Natural killer cell treated with Interleukin-12 subunit alpha and Interleukin-12 subunit beta and Interleukin-15 and Interleukin-18, amount 100 ng/mL, for 72 hours (primary cell): ENCODE measurements around the gene ADARB2. TPM values are rescaled to one million over a fixed set of nuclear protein-coding genes. Genes with fewer than 3 reads are reported as not detected.
A peak's percentile ranks its signal among the peaks of the same experiment; 100 is the strongest.

Experiments used
- ATAC-seq, 2 donors: fragments of 150-1000 bp; cut with Tn5 transposase in 1 of 2; sonication (Bioruptor Pico), chemical (Tn5 transposase) in 1 of 2; 2 replicates each; pipeline ENCODE4 v1.10.0; 2021
- DNase-seq: peaks from one replicate; pipeline ENCODE4 v3.0.0; 2022; ENCODE audit warnings: low spot score
- H3K27ac Mint-ChIP-seq, 2 donors: 1 replicate in 1 of 2; 2 replicates in 1 of 2; pipeline ENCODE4 v1.8.0; 2022; ENCODE audit warnings: mixed read lengths in 2 of 2, mild to moderate bottlenecking in 1 of 2, moderate library complexity in 1 of 2
- H3K27me3 Mint-ChIP-seq, 2 donors: 1 replicate in 1 of 2; 2 replicates in 1 of 2; pipeline ENCODE4 v1.8.0; 2022; ENCODE audit warnings: mixed read lengths in 2 of 2
- H3K36me3 Mint-ChIP-seq: one replicate; pipeline ENCODE4 v1.8.0; 2022; ENCODE audit warnings: mixed read lengths
- H3K4me1 Mint-ChIP-seq, 2 donors: 1 replicate in 1 of 2; 2 replicates in 1 of 2; pipeline ENCODE4 v1.8.0; 2022; ENCODE audit warnings: low read depth in 2 of 2, mixed read lengths in 2 of 2, mild to moderate bottlenecking in 1 of 2
- H3K4me3 Mint-ChIP-seq: one replicate; pipeline ENCODE4 v1.8.0; 2022; ENCODE audit warnings: mixed read lengths
- H3K9me3 Mint-ChIP-seq: 2 replicates; pipeline ENCODE4 v1.8.0; 2022; ENCODE audit warnings: mixed read lengths
- total RNA-seq, 2 donors: library from RNA; stranded (reverse); gene quantifications; one replicate each; pipeline ENCODE4 v1.2.3, GENCODE V29; 2022

The ADARB2 gene
- total RNA-seq, 2 donors from 2014 or later = not detected

GRCh38 chr10:1660815-1661214 lies 76.5 kb downstream of the ADARB2 start:
- no peaks in the 10 kb centered on the region for H3K4me1 Mint-ChIP-seq
- peaks cover 16 to 23% of the 10 kb centered on the region in 2 donors for H3K27me3 Mint-ChIP-seq
- no peaks in the 10 kb centered on the region for H3K36me3 Mint-ChIP-seq
- no peak overlapping the region for H3K27ac Mint-ChIP-seq
- no peak for DNase-seq
- no peak for ATAC-seq
- no peaks in the 10 kb centered on the region for H3K9me3 Mint-ChIP-seq
- no peak overlapping the region for H3K4me3 Mint-ChIP-seq

- no peaks in the 10 kb centered on the region for H3K36me3 Mint-ChIP-seq
- no peaks in the 10 kb centered on the region for H3K4me1 Mint-ChIP-seq
Observed at GRCh38 chr10:1660386-1660785, 76.9 kb downstream of the ADARB2 start.

DNA sequence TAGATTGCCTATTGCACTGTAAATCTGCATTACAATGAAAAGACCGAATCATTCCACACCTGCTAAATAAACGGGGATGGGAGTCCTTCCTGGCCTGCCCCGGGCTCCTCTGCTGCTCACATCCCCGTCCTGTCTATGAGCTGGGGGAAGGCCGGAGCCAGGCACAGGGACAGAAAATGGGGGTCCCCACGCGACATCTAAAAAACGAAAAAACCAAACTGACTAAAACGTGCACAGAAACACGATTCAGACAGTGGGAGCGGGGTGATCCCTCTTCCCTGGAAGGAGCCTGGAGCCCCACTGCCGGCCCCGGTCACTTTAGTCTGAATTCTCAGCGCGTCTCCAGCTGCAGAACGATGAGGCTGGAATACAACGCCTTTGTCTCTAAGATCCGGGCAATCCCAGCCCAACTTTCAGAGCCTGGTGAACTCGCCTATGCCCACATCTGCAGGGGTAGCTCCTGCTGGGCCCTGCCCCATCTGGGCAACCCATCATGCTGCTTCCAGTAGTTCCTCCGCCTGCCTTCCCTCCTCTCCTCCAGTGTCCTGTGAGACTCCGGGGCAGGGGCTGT lies 78.0 kb downstream of the ADARB2 start:
- H3K4me3 Mint-ChIP-seq = no peak overlapping the region
- H3K9me3 Mint-ChIP-seq = no peaks in the 10 kb centered on the region
- H3K27ac Mint-ChIP-seq = no peak overlapping the region
- H3K27me3 Mint-ChIP-seq = peaks cover 16 to 23% of the 10 kb centered on the region in 2 donors
- no peaks in the 10 kb centered on the region for H3K36me3 Mint-ChIP-seq
- DNase-seq = no peak
- ATAC-seq = no peak
- H3K4me1 Mint-ChIP-seq = no peaks in the 10 kb centered on the region

More at GRCh38 chr10:1660386-1660785, 76.9 kb downstream of the ADARB2 start:
- no peak for DNase-seq
- Mint-ChIP-seq H3K4me3 (no peak overlapping the region), H3K9me3 (no peaks in the 10 kb centered on the region), H3K27me3 (peaks cover 16 to 23% of the 10 kb centered on the region in 2 donors), H3K27ac (no peak overlapping the region)
- ATAC-seq = no peak

- no peak overlapping the region for H3K27ac Mint-ChIP-seq
- no peaks in the 10 kb centered on the region for H3K9me3 Mint-ChIP-seq
- DNase-seq (no peak), ATAC-seq (no peak)
- H3K4me1 Mint-ChIP-seq = no peaks in the 10 kb centered on the region
- no peak overlapping the region for H3K4me3 Mint-ChIP-seq
- H3K27me3 Mint-ChIP-seq = peaks cover 16 to 23% of the 10 kb centered on the region in 2 donors
- no peaks in the 10 kb centered on the region for H3K36me3 Mint-ChIP-seq
Observed at GRCh38 chr10:1658658-1659057, 78.7 kb downstream of the ADARB2 start.

DNA sequence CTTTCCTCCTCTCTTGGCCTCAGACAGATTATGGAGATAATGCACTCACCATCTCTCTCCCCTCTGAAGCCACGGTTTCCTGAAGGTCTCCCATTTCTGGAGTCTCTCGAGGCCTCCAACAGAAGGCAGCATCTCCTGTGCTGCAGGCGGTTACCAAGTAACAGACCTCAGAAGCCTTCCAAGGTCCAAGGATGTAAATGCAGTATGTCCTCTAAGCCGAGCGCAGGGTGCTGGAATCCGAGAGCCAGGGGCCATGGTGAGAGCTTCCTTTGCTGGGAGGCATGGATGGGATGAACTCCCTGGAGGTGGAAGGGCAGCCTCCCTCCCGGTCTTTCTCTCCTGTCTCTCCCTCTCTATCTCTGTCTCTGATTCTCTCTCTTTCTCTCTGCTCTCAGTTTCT lies 79.8 kb downstream of the ADARB2 start:
- Mint-ChIP-seq H3K36me3 (no peaks in the 10 kb centered on the region), H3K4me1 (no peaks in the 10 kb centered on the region), H3K27ac (no peak overlapping the region), H3K27me3 (peaks cover 16 to 23% of the 10 kb centered on the region in 2 donors), H3K9me3 (no peaks in the 10 kb centered on the region), H3K4me3 (no peak overlapping the region)
- no peak for ATAC-seq
- DNase-seq = no peak

DNA sequence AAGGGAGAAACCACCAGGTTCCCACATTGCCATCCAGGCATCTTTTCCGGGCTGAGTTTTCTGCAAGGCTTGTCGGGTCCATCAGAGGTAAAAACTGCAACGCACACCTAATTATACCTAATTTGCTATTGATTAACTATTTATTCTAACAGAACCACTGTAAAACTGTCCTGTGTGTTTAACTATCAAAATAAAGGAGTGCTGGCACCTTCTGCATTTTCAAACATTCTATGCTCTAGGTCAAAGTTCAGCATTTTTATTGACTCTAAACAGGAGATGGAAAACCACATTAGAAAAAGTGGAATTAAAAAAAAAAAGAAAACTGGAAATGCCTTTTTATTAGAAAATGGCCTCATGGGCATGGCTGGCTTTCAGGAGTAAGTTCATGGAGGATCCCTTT lies 82.0 kb downstream of the ADARB2 start:
- H3K9me3 Mint-ChIP-seq = no peaks in the 10 kb centered on the region
- no peak overlapping the region for H3K4me3 Mint-ChIP-seq
- DNase-seq = no peak
- no peak for ATAC-seq
- H3K27ac Mint-ChIP-seq = no peak overlapping the region
- H3K36me3 Mint-ChIP-seq = no peaks in the 10 kb centered on the region
- peaks cover 12 to 14% of the 10 kb centered on the region in 2 donors for H3K27me3 Mint-ChIP-seq
- no peaks in the 10 kb centered on the region for H3K4me1 Mint-ChIP-seq

- H3K27ac Mint-ChIP-seq = no peak overlapping the region
- H3K36me3 Mint-ChIP-seq = no peaks in the 10 kb centered on the region
Observed at GRCh38 chr10:1654811-1655356, 82.4 kb downstream of the ADARB2 start.

GRCh38 chr10:1654247-1654646 lies 83.1 kb downstream of the ADARB2 start:
- ATAC-seq (no peak), DNase-seq (no peak)
- H3K27ac Mint-ChIP-seq = no peak overlapping the region
- H3K9me3 Mint-ChIP-seq = no peaks in the 10 kb centered on the region
- H3K4me1 Mint-ChIP-seq = no peaks in the 10 kb centered on the region
- no peaks in the 10 kb centered on the region for H3K36me3 Mint-ChIP-seq
- no peak overlapping the region for H3K4me3 Mint-ChIP-seq
- H3K27me3 Mint-ChIP-seq = peaks cover 9 to 14% of the 10 kb centered on the region in 2 donors

More at GRCh38 chr10:1654811-1655356, 82.4 kb downstream of the ADARB2 start:
- no peak for ATAC-seq
- no peak overlapping the region for H3K4me3 Mint-ChIP-seq
- H3K27me3 Mint-ChIP-seq = peaks cover 10 to 14% of the 10 kb centered on the region in 2 donors
- H3K9me3 Mint-ChIP-seq = no peaks in the 10 kb centered on the region
- no peaks in the 10 kb centered on the region for H3K4me1 Mint-ChIP-seq
- no peak for DNase-seq

DNA sequence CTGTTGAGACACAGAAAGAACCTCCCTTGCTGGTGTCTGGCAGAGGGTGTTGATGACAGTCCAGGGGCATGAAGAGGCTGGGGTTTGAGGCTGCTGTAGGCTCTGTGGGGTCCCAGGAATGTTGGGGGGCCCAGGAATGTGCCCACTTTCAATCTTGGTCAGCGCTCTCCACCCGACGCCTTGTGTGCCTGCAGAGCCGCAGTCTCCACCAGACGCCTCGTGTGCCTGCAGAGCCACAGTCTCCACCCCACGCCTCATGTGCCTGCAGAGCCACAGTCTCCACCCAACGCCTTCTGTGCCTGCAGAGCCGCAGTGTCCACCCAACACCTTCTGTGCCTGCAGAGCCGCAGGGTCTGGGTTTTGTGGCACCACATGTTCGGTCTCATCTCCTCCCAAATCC lies 84.0 kb downstream of the ADARB2 start:
- H3K4me1 Mint-ChIP-seq = no peaks in the 10 kb centered on the region
- ATAC-seq (peak in 1 of 2 donors; percentile 5), DNase-seq (no peak)
- H3K27ac Mint-ChIP-seq = no peak overlapping the region
- H3K36me3 Mint-ChIP-seq = no peaks in the 10 kb centered on the region
- no peak overlapping the region for H3K4me3 Mint-ChIP-seq
- H3K27me3 Mint-ChIP-seq = peaks cover 7 to 13% of the 10 kb centered on the region in 2 donors
- no peaks in the 10 kb centered on the region for H3K9me3 Mint-ChIP-seq

- Mint-ChIP-seq H3K27me3 (peaks cover 0 to 6% of the 10 kb centered on the region in 2 donors), H3K4me3 (no peak overlapping the region), H3K27ac (no peak overlapping the region), H3K36me3 (no peaks in the 10 kb centered on the region), H3K9me3 (no peaks in the 10 kb centered on the region), H3K4me1 (no peaks in the 10 kb centered on the region)
- no peak for DNase-seq
- ATAC-seq = no peak
Observed at GRCh38 chr10:1652151-1652550, 85.2 kb downstream of the ADARB2 start.

- ATAC-seq = no peak
- H3K36me3 Mint-ChIP-seq = no peaks in the 10 kb centered on the region
Observed at GRCh38 chr10:1651270-1651966, 85.9 kb downstream of the ADARB2 start.

GRCh38 chr10:1650542-1651269 lies 86.6 kb downstream of the ADARB2 start:
- H3K27ac Mint-ChIP-seq = no peak overlapping the region
- H3K4me3 Mint-ChIP-seq = no peak overlapping the region
- no peaks in the 10 kb centered on the region for H3K9me3 Mint-ChIP-seq
- ATAC-seq (no peak), DNase-seq (no peak)
- no peaks in the 10 kb centered on the region for H3K36me3 Mint-ChIP-seq
- peaks cover 0 to 6% of the 10 kb centered on the region in 2 donors for H3K27me3 Mint-ChIP-seq
- no peaks in the 10 kb centered on the region for H3K4me1 Mint-ChIP-seq

More at GRCh38 chr10:1651270-1651966, 85.9 kb downstream of the ADARB2 start:
- H3K9me3 Mint-ChIP-seq = no peaks in the 10 kb centered on the region
- H3K27me3 Mint-ChIP-seq = peaks cover 0 to 6% of the 10 kb centered on the region in 2 donors
- H3K27ac Mint-ChIP-seq = no peak overlapping the region
- no peak overlapping the region for H3K4me3 Mint-ChIP-seq
- DNase-seq = no peak
- H3K4me1 Mint-ChIP-seq = no peaks in the 10 kb centered on the region

- H3K4me3 Mint-ChIP-seq = no peak overlapping the region
- peaks cover 0 to 6% of the 10 kb centered on the region in 2 donors for H3K27me3 Mint-ChIP-seq
- H3K36me3 Mint-ChIP-seq = no peaks in the 10 kb centered on the region
- no peaks in the 10 kb centered on the region for H3K4me1 Mint-ChIP-seq
- H3K9me3 Mint-ChIP-seq = no peaks in the 10 kb centered on the region
- H3K27ac Mint-ChIP-seq = no peak overlapping the region
- ATAC-seq (no peak), DNase-seq (no peak)
Observed at GRCh38 chr10:1648648-1649047, 88.7 kb downstream of the ADARB2 start.

GRCh38 chr10:1646332-1646731 lies 91.0 kb downstream of the ADARB2 start:
- ATAC-seq (no peak), DNase-seq (no peak)
- H3K4me1 Mint-ChIP-seq = no peaks in the 10 kb centered on the region
- peaks cover 4% of the 10 kb centered on the region for H3K9me3 Mint-ChIP-seq
- H3K27ac Mint-ChIP-seq = no peak overlapping the region
- no peaks in the 10 kb centered on the region for H3K36me3 Mint-ChIP-seq
- H3K27me3 Mint-ChIP-seq = peaks cover 0 to 14% of the 10 kb centered on the region in 2 donors
- H3K4me3 Mint-ChIP-seq = no peak overlapping the region
